Measurements from ENCODE around the gene RNF208.
A peak's percentile ranks its signal among the peaks of the same experiment; 100 is the strongest.

- TF ChIP-seq CTCF (IDR thresholded peaks at IDR 0.05; ENCODE audit: insufficient read depth, low read length) (no peak), POLR2AphosphoS5 (IDR thresholded peaks at IDR 0.05; ENCODE audit: low read depth) (0 out of 2 replicates have a peak, but pooled peaks have one; percentile 6)
Measured at GRCh38 chr9:137206602-137207001, 15.4 kb downstream of the RNF208 start.

Data from HL-60 (cell line).